Suprapubic skin (tissue), 4 donors: ENCODE data around the gene FBXO11.

Experiments
- CTCF ChIP-seq, 2 donors: fragments of 200-600 bp in 1 of 2; fragments of 450-650 bp in 1 of 2; sonication (generic) in 1 of 2; IDR thresholded peaks; one replicate each; pipeline ENCODE4 v1.5.1; 2016 to 2019; ENCODE audit warnings: antibody characterized with exemption in 2 of 2, mild to moderate bottlenecking in 1 of 2, moderate library complexity in 1 of 2
- POLR2A ChIP-seq, 2 donors: fragments of 450-650 bp; IDR thresholded peaks; one replicate each; pipeline ENCODE4 v1.6.1; 2017; ENCODE audit warnings: antibody characterized with exemption in 2 of 2, mild to moderate bottlenecking in 2 of 2, moderate library complexity in 2 of 2
- POLR2AphosphoS5 ChIP-seq, 3 donors: sonication (generic); formaldehyde crosslinking; IDR thresholded peaks; one replicate each; pipeline ENCODE4 v1.6.1; 2017; ENCODE audit warnings: antibody characterized with exemption in 3 of 3

GRCh38 chr2:47872941-47873340, 33.4 kb downstream of the FBXO11 start:
- no peak for TF ChIP-seq CTCF (IDR thresholded peaks at IDR 0.05)
- TF ChIP-seq POLR2AphosphoS5 (IDR thresholded peaks at IDR 0.05) = no peak
- no peak for TF ChIP-seq POLR2A (IDR thresholded peaks at IDR 0.05)
